Neuronal stem cell (in vitro differentiated cells): ENCODE measurements around the gene BCL11B.

Experiments
- DNase-seq: peaks from one replicate; pipeline ENCODE4 v3.0.0-alpha.2; 2013; ENCODE audit warnings: low spot score
- H2AFZ ChIP-seq: one replicate; pipeline ENCODE4 v1.6.1; 2013; ENCODE audit warnings: mild to moderate bottlenecking, low read length, inconsistent platforms
- H2AK5ac ChIP-seq: 2 replicates; pipeline ENCODE4 v1.6.1; 2013; ENCODE audit warnings: low read depth, mild to moderate bottlenecking, inconsistent platforms, low read length, moderate library complexity, mixed read lengths
- H2BK120ac ChIP-seq: 2 replicates; pipeline ENCODE4 v1.6.1; 2013; ENCODE audit warnings: low read depth, mild to moderate bottlenecking, inconsistent platforms, low read length, moderate library complexity, mixed read lengths
- H2BK12ac ChIP-seq: one replicate; pipeline ENCODE4 v1.6.1; 2013; ENCODE audit warnings: low read length, inconsistent platforms
- H2BK15ac ChIP-seq: 2 replicates; pipeline ENCODE4 v1.6.1; 2013; ENCODE audit warnings: mild to moderate bottlenecking, low read length, inconsistent platforms, mixed read lengths
- H2BK5ac ChIP-seq: one replicate; pipeline ENCODE4 v1.6.1; 2013; ENCODE audit warnings: inconsistent platforms, mild to moderate bottlenecking, low read length, moderate library complexity
- H3K14ac ChIP-seq: one replicate; pipeline ENCODE4 v1.6.1; 2013; ENCODE audit warnings: low read length, inconsistent platforms
- H3K18ac ChIP-seq: 2 replicates; pipeline ENCODE4 v1.6.1; 2013; ENCODE audit warnings: low read length, inconsistent platforms
- H3K23ac ChIP-seq: 2 replicates; pipeline ENCODE4 v1.6.1; 2013; ENCODE audit warnings: low read depth, mild to moderate bottlenecking, mixed read lengths, low read length, inconsistent platforms; ENCODE audit not compliant: poor library complexity
- H3K27ac ChIP-seq: replicated peaks from 3 replicates; pipeline ENCODE4 v1.5.1; 2013; ENCODE audit warnings: low read length, inconsistent platforms
- H3K27me3 ChIP-seq, 3 experiments: 2 replicates each; pipeline ENCODE4 v1.6.1; 2013; ENCODE audit warnings: low read length in 3 of 3, mild to moderate bottlenecking in 2 of 3, inconsistent platforms in 1 of 3, low read depth in 1 of 3, mixed read lengths in 1 of 3, moderate library complexity in 1 of 3; ENCODE audit not compliant: control insufficient read depth in 3 of 3, insufficient read depth in 3 of 3
- H3K36me3 ChIP-seq, 2 donors: replicated peaks in 1 of 2; 2 replicates each; pipeline ENCODE4 v1.6.1; 2013; ENCODE audit warnings: low read length in 2 of 2; ENCODE audit not compliant: control insufficient read depth in 2 of 2, insufficient read depth in 2 of 2
- H3K4ac ChIP-seq: 2 replicates; pipeline ENCODE4 v1.6.1; 2013; ENCODE audit warnings: inconsistent platforms, mild to moderate bottlenecking, low read length, moderate library complexity
- H3K4me1 ChIP-seq, 2 donors: 1 replicate in 1 of 2; 2 replicates in 1 of 2; pipeline ENCODE4 v1.6.1; 2013; ENCODE audit warnings: low read length in 2 of 2, low read depth in 1 of 2; ENCODE audit not compliant: control insufficient read depth in 2 of 2, insufficient read depth in 1 of 2
- H3K4me2 ChIP-seq: one replicate; pipeline ENCODE4 v1.6.1; 2013; ENCODE audit warnings: mild to moderate bottlenecking, low read length, inconsistent platforms; ENCODE audit not compliant: insufficient read depth, poor library complexity, severe bottlenecking
- H3K4me3 ChIP-seq, 2 donors: 2 replicates each; pipeline ENCODE4 v1.5.1; 2013; ENCODE audit warnings: low read length in 2 of 2, mild to moderate bottlenecking in 2 of 2, inconsistent platforms in 1 of 2, moderate library complexity in 1 of 2
- H3K79me1 ChIP-seq: one replicate; pipeline ENCODE4 v1.6.1; 2013; ENCODE audit warnings: low read depth, mild to moderate bottlenecking, inconsistent platforms, low read length, moderate library complexity
- H3K9ac ChIP-seq: one replicate; pipeline ENCODE4 v1.6.1; 2013; ENCODE audit warnings: mild to moderate bottlenecking, low read depth, low read length, inconsistent platforms; ENCODE audit not compliant: poor library complexity
- H3K9me3 ChIP-seq, 2 donors: replicated peaks in 1 of 2; 2 replicates each; pipeline versions ENCODE3 to v1.6.1; 2013; ENCODE audit warnings: low read length in 2 of 2, mild to moderate bottlenecking in 2 of 2, inconsistent platforms in 1 of 2, low read depth in 1 of 2, mixed read lengths in 1 of 2, moderate library complexity in 1 of 2; ENCODE audit not compliant: control insufficient read depth in 2 of 2, insufficient read depth in 1 of 2
- H4K8ac ChIP-seq: one replicate; pipeline ENCODE4 v1.6.1; 2013; ENCODE audit warnings: low read depth, mild to moderate bottlenecking, inconsistent platforms, low read length, moderate library complexity
- H4K91ac ChIP-seq: one replicate; pipeline ENCODE4 v1.6.1; 2013; ENCODE audit warnings: low read length, low read depth, mild to moderate bottlenecking, inconsistent platforms; ENCODE audit not compliant: poor library complexity
- WGBS, 2 donors: extraction: QIAGEN DNeasy Blood & Tissue Kit; methylation state at CpG; one replicate each; pipeline ENCODE4 v1.1.7; 2013; ENCODE audit warnings: missing lambda C conversion rate in 2 of 2, mixed read lengths in 1 of 2; ENCODE audit not compliant: insufficient read length in 2 of 2, insufficient replicate concordance in 1 of 2; ENCODE audit errors: extremely low coverage in 2 of 2; 5-methylcytosine and 5-hydroxymethylcytosine counted together

Gene BCL11B

GRCh38 chr14:99252940-99253868, 18.8 kb downstream of the BCL11B start:
- Histone ChIP-seq H2AK5ac (peak overlapping the region; percentile 49), H3K4me3 (no peak overlapping the region), H3K4ac (no peak overlapping the region), H3K4me1 (peaks cover 0 to 1% of the 10 kb centered on the region in 2 donors), H3K36me3 (no peaks in the 10 kb centered on the region), H4K91ac (no peak overlapping the region), H2BK15ac (no peak overlapping the region), H3K14ac (no peak overlapping the region), H3K4me2 (no peak overlapping the region), H3K27me3 (peaks cover 0 to 77% (median 8%) of the 10 kb centered on the region in 3 experiments), H2BK12ac (no peak overlapping the region), H2BK5ac (no peak overlapping the region), H3K27ac (no peak overlapping the region), H2BK120ac (no peak overlapping the region), H3K23ac (peak overlapping the region; percentile 60), H3K9me3 (no peaks in the 10 kb centered on the region), H4K8ac (no peak overlapping the region), H3K79me1 (no peaks in the 10 kb centered on the region), H3K18ac (peak overlapping the region; percentile 75), H3K9ac (no peak overlapping the region), H2AFZ (no peak overlapping the region)
- no CpG with 5 or more reads among the region's 25 CpGs for WGBS, 2 donors
- DNase-seq = no peak

DNA sequence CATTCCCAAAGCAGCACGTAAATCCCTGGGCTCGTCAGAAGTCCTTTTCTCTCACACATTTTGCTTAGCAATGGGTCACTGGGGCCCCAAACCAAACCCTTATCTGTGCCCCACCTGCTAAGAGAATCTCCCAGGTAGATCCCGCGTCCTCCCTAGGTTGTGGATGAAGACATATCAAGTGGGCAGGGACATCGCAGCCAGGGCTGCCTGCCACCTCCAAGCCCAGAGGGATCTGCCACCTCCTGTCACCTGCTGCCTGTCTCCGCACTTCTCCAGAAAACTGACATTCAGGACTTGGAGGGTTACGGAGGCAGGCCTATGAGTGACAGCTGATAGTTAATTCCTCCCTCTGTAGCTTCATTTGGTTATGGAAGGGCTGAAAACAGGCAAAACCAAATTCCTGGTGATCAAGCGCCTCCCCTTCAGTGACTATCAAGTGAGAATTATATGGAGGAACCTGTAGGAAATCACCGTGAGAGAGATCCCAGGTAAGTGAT, 19.5 kb downstream of the BCL11B start:
- Histone ChIP-seq H3K79me1 (no peaks in the 10 kb centered on the region), H3K9me3 (no peaks in the 10 kb centered on the region), H2AFZ (no peak overlapping the region), H3K23ac (no peak overlapping the region), H3K18ac (no peak overlapping the region), H4K8ac (no peak overlapping the region), H2BK15ac (no peak overlapping the region), H3K27me3 (peaks cover 3 to 77% (median 15%) of the 10 kb centered on the region in 3 experiments), H3K4me1 (peaks cover 0 to 2% of the 10 kb centered on the region in 2 donors), H3K36me3 (no peaks in the 10 kb centered on the region), H3K9ac (no peak overlapping the region), H3K14ac (no peak overlapping the region), H3K4ac (no peak overlapping the region), H3K4me2 (no peak overlapping the region), H3K27ac (no peak overlapping the region), H4K91ac (no peak overlapping the region), H3K4me3 (no peak overlapping the region), H2BK12ac (no peak overlapping the region), H2BK5ac (no peak overlapping the region), H2BK120ac (no peak overlapping the region), H2AK5ac (no peak overlapping the region)
- WGBS, 2 donors = no CpG with 5 or more reads among the region's 9 CpGs
- DNase-seq = no peak

DNA sequence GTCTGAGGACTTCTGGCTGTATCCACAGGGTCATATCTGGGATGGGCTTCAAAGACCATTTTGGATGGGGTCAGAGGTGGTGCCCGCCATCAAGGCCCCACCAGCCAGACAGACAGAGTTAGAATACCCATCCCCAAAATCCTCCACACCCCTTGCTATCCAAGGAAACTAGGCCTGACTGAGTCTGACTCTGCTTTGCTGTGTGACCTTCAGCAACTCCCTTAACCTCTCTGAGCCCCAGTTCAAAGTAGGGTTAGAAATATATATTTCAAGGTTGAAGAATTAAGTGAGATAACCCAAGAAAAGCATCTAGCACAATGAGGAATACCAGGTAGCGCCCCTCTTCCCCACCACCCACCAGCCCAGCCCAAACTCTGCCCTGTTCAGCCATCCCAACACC, 20.3 kb downstream of the BCL11B start:
- Histone ChIP-seq H3K14ac (no peak overlapping the region), H4K91ac (no peak overlapping the region), H3K79me1 (no peaks in the 10 kb centered on the region), H2BK12ac (no peak overlapping the region), H3K4me3 (no peak overlapping the region), H2BK15ac (no peak overlapping the region), H4K8ac (no peak overlapping the region), H2AK5ac (no peak overlapping the region), H3K4me1 (peaks cover 0 to 3% of the 10 kb centered on the region in 2 donors), H3K27ac (no peak overlapping the region), H2AFZ (no peak overlapping the region), H3K18ac (no peak overlapping the region), H3K27me3 (peaks cover 8 to 77% (median 22%) of the 10 kb centered on the region in 3 experiments), H3K4ac (no peak overlapping the region), H3K23ac (no peak overlapping the region), H3K9ac (no peak overlapping the region), H3K9me3 (no peaks in the 10 kb centered on the region), H3K4me2 (no peak overlapping the region), H2BK5ac (no peak overlapping the region), H2BK120ac (no peak overlapping the region), H3K36me3 (no peaks in the 10 kb centered on the region)
- no peak for DNase-seq
- WGBS, 2 donors = no CpG with 5 or more reads among the region's 2 CpGs

- WGBS, 2 donors = no CpG with 5 or more reads among the region's 5 CpGs
- no peaks in the 10 kb centered on the region for H3K9me3 ChIP-seq
Observed at GRCh38 chr14:99250636-99251208, 21.3 kb downstream of the BCL11B start.

More at GRCh38 chr14:99250636-99251208, 21.3 kb downstream of the BCL11B start:
- peaks cover 3% of the 10 kb centered on the region in 2 donors for H3K4me1 ChIP-seq
- no peak overlapping the region for H2BK5ac ChIP-seq
- no peaks in the 10 kb centered on the region for H3K79me1 ChIP-seq
- H4K8ac ChIP-seq = no peak overlapping the region
- H2BK15ac ChIP-seq = no peak overlapping the region
- peaks cover 10 to 74% (median 32%) of the 10 kb centered on the region in 3 experiments for H3K27me3 ChIP-seq
- H3K14ac ChIP-seq = no peak overlapping the region
- no peak overlapping the region for H3K27ac ChIP-seq
- no peak overlapping the region for H2BK12ac ChIP-seq
- no peak for DNase-seq
- no peak overlapping the region for H2AK5ac ChIP-seq
- H2AFZ ChIP-seq = no peak overlapping the region
- H3K4ac ChIP-seq = no peak overlapping the region
- H3K4me3 ChIP-seq = no peak overlapping the region
- no peak overlapping the region for H3K23ac ChIP-seq
- no peak overlapping the region for H3K9ac ChIP-seq
- H3K36me3 ChIP-seq = no peaks in the 10 kb centered on the region
- no peak overlapping the region for H3K18ac ChIP-seq
- no peak overlapping the region for H2BK120ac ChIP-seq
- H3K4me2 ChIP-seq = no peak overlapping the region
- H4K91ac ChIP-seq = no peak overlapping the region
